Frontal cortex (tissue), 4 donors: ENCODE results near the gene ARHGEF26. TPM values are rescaled to one million over a fixed set of nuclear protein-coding genes. Genes with fewer than 3 reads are reported as not detected.

ENCODE experiments used
- DNase-seq, 2 donors: peaks; one replicate each; pipeline ENCODE4 v3.0.0; 2012; ENCODE audit warnings: low spot score in 2 of 2
- FAIRE-seq: peaks from 2 replicates; lab custom pipeline; 2012; peaks lifted over from hg19 to GRCh38; lab: Jason Lieb, UNC
- total RNA-seq: library from RNA; depleted of rRNA; stranded (reverse); fragments of >200 nt; gene quantifications from one replicate; pipeline ENCODE4 v1.2.3, GENCODE V29; 2014
- donor health status: control.
- donor health status: control.
- donor health status: control.

The ARHGEF26 gene
- total RNA-seq, 1 donor from 2014 or later = 4.1 TPM

GRCh38 chr3:154144825-154145465 lies 23.8 kb downstream of the ARHGEF26 start:
- no peak for FAIRE-seq
- DNase-seq = no peak

- FAIRE-seq (no peak), DNase-seq (no peak)
Measured at GRCh38 chr3:154148541-154148940, 27.4 kb downstream of the ARHGEF26 start.

GRCh38 chr3:154149286-154149685 lies 28.1 kb downstream of the ARHGEF26 start:
- no peak for FAIRE-seq
- no peak for DNase-seq

GRCh38 chr3:154151969-154152368 lies 30.8 kb downstream of the ARHGEF26 start:
- no peak for DNase-seq
- FAIRE-seq = no peak

- FAIRE-seq = no peak
Measured at GRCh38 chr3:154152741-154153140, 31.6 kb downstream of the ARHGEF26 start.

GRCh38 chr3:154156530-154156929 lies 35.3 kb downstream of the ARHGEF26 start:
- no peak for FAIRE-seq
- no peak for DNase-seq

More at GRCh38 chr3:154152741-154153140, 31.6 kb downstream of the ARHGEF26 start:
- DNase-seq = no peak

- FAIRE-seq (no peak), DNase-seq (no peak)
Measured at GRCh38 chr3:154161806-154162205, 40.6 kb downstream of the ARHGEF26 start.

- no peak for FAIRE-seq
Measured at GRCh38 chr3:154164387-154164786, 43.2 kb downstream of the ARHGEF26 start.

GRCh38 chr3:154168998-154169795 lies 48.0 kb downstream of the ARHGEF26 start:
- no peak for FAIRE-seq
- DNase-seq = no peak

More at GRCh38 chr3:154164387-154164786, 43.2 kb downstream of the ARHGEF26 start:
- no peak for DNase-seq

- DNase-seq (no peak), FAIRE-seq (no peak)
Measured at GRCh38 chr3:154169796-154170110, 48.6 kb downstream of the ARHGEF26 start.

GRCh38 chr3:154170300-154170699 lies 49.1 kb downstream of the ARHGEF26 start:
- DNase-seq = no peak
- FAIRE-seq = no peak

GRCh38 chr3:154175041-154175440 lies 53.9 kb downstream of the ARHGEF26 start:
- FAIRE-seq (no peak), DNase-seq (no peak)

- no peak for FAIRE-seq
- DNase-seq = no peak
Measured at GRCh38 chr3:154176036-154176435, 54.8 kb downstream of the ARHGEF26 start.

- FAIRE-seq (no peak), DNase-seq (no peak)
Measured at GRCh38 chr3:154177406-154177805, 56.2 kb downstream of the ARHGEF26 start.

- FAIRE-seq (no peak), DNase-seq (no peak)
Measured at GRCh38 chr3:154178172-154178571, 57.0 kb downstream of the ARHGEF26 start.

- DNase-seq (no peak), FAIRE-seq (no peak)
Measured at GRCh38 chr3:154180836-154181691, 59.9 kb downstream of the ARHGEF26 start.

- FAIRE-seq = no peak
- no peak for DNase-seq
Measured at GRCh38 chr3:154182322-154182922, 61.2 kb downstream of the ARHGEF26 start.

- DNase-seq (no peak), FAIRE-seq (no peak)
Measured at GRCh38 chr3:154182975-154183374, 61.8 kb downstream of the ARHGEF26 start.

- FAIRE-seq = no peak
Measured at GRCh38 chr3:154184582-154184981, 63.4 kb downstream of the ARHGEF26 start.

GRCh38 chr3:154188437-154188836 lies 67.2 kb downstream of the ARHGEF26 start:
- no peak for DNase-seq
- FAIRE-seq = no peak

More at GRCh38 chr3:154184582-154184981, 63.4 kb downstream of the ARHGEF26 start:
- no peak for DNase-seq
